Brain pericyte (primary cell): ENCODE results near the gene TACC2.

Experiments used
- DNase-seq: peaks from one replicate; pipeline ENCODE4 v3.0.0-alpha.2; 2012; ENCODE audit warnings: low read depth, low spot score

TACC2 gene

GRCh38 chr10:122120008-122120744, 131.2 kb downstream of the TACC2 start:
- DNase-seq, result no peak

- no peak for DNase-seq
Measured at GRCh38 chr10:122121059-122121458, 132.1 kb downstream of the TACC2 start.

GRCh38 chr10:122122493-122122892, 133.5 kb downstream of the TACC2 start:
- DNase-seq, result no peak

- no peak for DNase-seq
Measured at GRCh38 chr10:122123186-122123585, 134.2 kb downstream of the TACC2 start.

- DNase-seq, result no peak
Measured at GRCh38 chr10:122124342-122124741, 135.4 kb downstream of the TACC2 start.

GRCh38 chr10:122124808-122125207, 135.8 kb downstream of the TACC2 start:
- DNase-seq, result no peak

- no peak for DNase-seq
Measured at GRCh38 chr10:122126763-122127659, 138.0 kb downstream of the TACC2 start.

- DNase-seq, result no peak
Measured at GRCh38 chr10:122127943-122128342, 139.0 kb downstream of the TACC2 start.

GRCh38 chr10:122128357-122128756, 139.4 kb downstream of the TACC2 start:
- DNase-seq, result no peak

GRCh38 chr10:122130474-122131110, 141.6 kb downstream of the TACC2 start:
- DNase-seq, result no peak

GRCh38 chr10:122132331-122132755, 143.4 kb downstream of the TACC2 start:
- DNase-seq, result no peak

- DNase-seq, result no peak
Measured at GRCh38 chr10:122132882-122133565, 144.1 kb downstream of the TACC2 start.

- DNase-seq, result no peak
Measured at GRCh38 chr10:122135251-122136025, 146.5 kb downstream of the TACC2 start.

- no peak for DNase-seq
Measured at GRCh38 chr10:122138831-122139625, 150.1 kb downstream of the TACC2 start.

GRCh38 chr10:122139627-122140170, 150.7 kb downstream of the TACC2 start:
- no peak for DNase-seq

- DNase-seq, result no peak
Measured at GRCh38 chr10:122140461-122140902, 151.5 kb downstream of the TACC2 start.

- peak; percentile 94 for DNase-seq
Measured at GRCh38 chr10:122140941-122141623, 152.1 kb downstream of the TACC2 start.

GRCh38 chr10:122141821-122142640, 153.1 kb downstream of the TACC2 start:
- no peak for DNase-seq
